ENCODE results near the gene UCK1.

- no peak for TF ChIP-seq POLR2AphosphoS5 (IDR thresholded peaks at IDR 0.05; ENCODE audit: low read depth)
- TF ChIP-seq, protein P1, sequence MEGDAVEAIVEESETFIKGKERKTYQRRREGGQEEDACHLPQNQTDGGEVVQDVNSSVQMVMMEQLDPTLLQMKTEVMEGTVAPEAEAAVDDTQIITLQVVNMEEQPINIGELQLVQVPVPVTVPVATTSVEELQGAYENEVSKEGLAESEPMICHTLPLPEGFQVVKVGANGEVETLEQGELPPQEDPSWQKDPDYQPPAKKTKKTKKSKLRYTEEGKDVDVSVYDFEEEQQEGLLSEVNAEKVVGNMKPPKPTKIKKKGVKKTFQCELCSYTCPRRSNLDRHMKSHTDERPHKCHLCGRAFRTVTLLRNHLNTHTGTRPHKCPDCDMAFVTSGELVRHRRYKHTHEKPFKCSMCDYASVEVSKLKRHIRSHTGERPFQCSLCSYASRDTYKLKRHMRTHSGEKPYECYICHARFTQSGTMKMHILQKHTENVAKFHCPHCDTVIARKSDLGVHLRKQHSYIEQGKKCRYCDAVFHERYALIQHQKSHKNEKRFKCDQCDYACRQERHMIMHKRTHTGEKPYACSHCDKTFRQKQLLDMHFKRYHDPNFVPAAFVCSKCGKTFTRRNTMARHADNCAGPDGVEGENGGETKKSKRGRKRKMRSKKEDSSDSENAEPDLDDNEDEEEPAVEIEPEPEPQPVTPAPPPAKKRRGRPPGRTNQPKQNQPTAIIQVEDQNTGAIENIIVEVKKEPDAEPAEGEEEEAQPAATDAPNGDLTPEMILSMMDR (IDR thresholded peaks at IDR 0.05; ENCODE audit: insufficient read depth, low read length): no peak
- TF ChIP-seq, protein P2, sequence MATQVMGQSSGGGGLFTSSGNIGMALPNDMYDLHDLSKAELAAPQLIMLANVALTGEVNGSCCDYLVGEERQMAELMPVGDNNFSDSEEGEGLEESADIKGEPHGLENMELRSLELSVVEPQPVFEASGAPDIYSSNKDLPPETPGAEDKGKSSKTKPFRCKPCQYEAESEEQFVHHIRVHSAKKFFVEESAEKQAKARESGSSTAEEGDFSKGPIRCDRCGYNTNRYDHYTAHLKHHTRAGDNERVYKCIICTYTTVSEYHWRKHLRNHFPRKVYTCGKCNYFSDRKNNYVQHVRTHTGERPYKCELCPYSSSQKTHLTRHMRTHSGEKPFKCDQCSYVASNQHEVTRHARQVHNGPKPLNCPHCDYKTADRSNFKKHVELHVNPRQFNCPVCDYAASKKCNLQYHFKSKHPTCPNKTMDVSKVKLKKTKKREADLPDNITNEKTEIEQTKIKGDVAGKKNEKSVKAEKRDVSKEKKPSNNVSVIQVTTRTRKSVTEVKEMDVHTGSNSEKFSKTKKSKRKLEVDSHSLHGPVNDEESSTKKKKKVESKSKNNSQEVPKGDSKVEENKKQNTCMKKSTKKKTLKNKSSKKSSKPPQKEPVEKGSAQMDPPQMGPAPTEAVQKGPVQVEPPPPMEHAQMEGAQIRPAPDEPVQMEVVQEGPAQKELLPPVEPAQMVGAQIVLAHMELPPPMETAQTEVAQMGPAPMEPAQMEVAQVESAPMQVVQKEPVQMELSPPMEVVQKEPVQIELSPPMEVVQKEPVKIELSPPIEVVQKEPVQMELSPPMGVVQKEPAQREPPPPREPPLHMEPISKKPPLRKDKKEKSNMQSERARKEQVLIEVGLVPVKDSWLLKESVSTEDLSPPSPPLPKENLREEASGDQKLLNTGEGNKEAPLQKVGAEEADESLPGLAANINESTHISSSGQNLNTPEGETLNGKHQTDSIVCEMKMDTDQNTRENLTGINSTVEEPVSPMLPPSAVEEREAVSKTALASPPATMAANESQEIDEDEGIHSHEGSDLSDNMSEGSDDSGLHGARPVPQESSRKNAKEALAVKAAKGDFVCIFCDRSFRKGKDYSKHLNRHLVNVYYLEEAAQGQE (IDR thresholded peaks at IDR 0.05; ENCODE audit: insufficient replicate concordance, low read depth): no peak
- TF ChIP-seq GABPA (IDR thresholded peaks at IDR 0.05; ENCODE audit: low read depth): no peak
Observed at GRCh38 chr9:131575946-131576853, 45.1 kb upstream of the UCK1 start.
